Posterior cingulate gyrus (tissue), 11 donors: ENCODE data around the gene ATXN7L2.

Experiments
- DNase-seq, 10 donors: peaks; one replicate each; pipeline versions ENCODE4 v3.0.0 to v3.0.0-alpha.2; 2020 to 2021; ENCODE audit warnings: mixed read lengths in 3 of 10
- intact Hi-C: fragments of 100-400 bp; cut with DNase I; formaldehyde crosslinking; loops from one replicate; pipeline ENCODE4 v1.15.1; 2023

ATXN7L2 gene

GRCh38 chr1:109493805-109494539 lies 10.3 kb downstream of the ATXN7L2 start, which contains the start of gene CYB561D1:
Gene CYB561D1 (plus strand): TSS chr1:109494094. CDS start chr1:109494140, 46 bp downstream.
- DNase-seq = peak; percentile 75 to 98 (median 86)
- intact Hi-C loops = no loop called here

- peak in 1 of 10 donors; percentile 53 for DNase-seq
- intact Hi-C loops = no loop called here
Measured at GRCh38 chr1:109495738-109496137, 12.0 kb downstream of the ATXN7L2 start.

GRCh38 chr1:109497449-109498160 lies 13.9 kb downstream of the ATXN7L2 start:
- DNase-seq = peak in 1 of 10 donors; percentile 84
- intact Hi-C loops = no loop called here

GRCh38 chr1:109498161-109498801 lies 14.6 kb downstream of the ATXN7L2 start:
- intact Hi-C loops = no loop called here
- DNase-seq = peak in 6 of 10 donors; percentile 43 to 90 (median 70)

- intact Hi-C loops = no loop called here
- DNase-seq = peak in 2 of 10 donors; percentile 82 to 88
Measured at GRCh38 chr1:109499081-109499480, 15.4 kb downstream of the ATXN7L2 start.

- DNase-seq = peak in 2 of 10 donors; percentile 29 to 88
- intact Hi-C loops = no loop called here
Measured at GRCh38 chr1:109499661-109500536, 16.2 kb downstream of the ATXN7L2 start.

- DNase-seq = peak in 1 of 10 donors; percentile 61
- intact Hi-C loops = no loop called here
Measured at GRCh38 chr1:109500941-109501381, 17.3 kb downstream of the ATXN7L2 start.

- DNase-seq = peak in 1 of 10 donors; percentile 77
- intact Hi-C loops = no loop called here
Measured at GRCh38 chr1:109501644-109502363, 18.1 kb downstream of the ATXN7L2 start.

GRCh38 chr1:109502364-109502851 lies 18.7 kb downstream of the ATXN7L2 start:
- peak in 1 of 10 donors; percentile 20 for DNase-seq
- intact Hi-C loops = no loop called here

GRCh38 chr1:109503935-109504334 lies 20.2 kb downstream of the ATXN7L2 start:
- intact Hi-C loops = no loop called here
- DNase-seq = no peak

- intact Hi-C loops = no loop called here
- DNase-seq = no peak
Measured at GRCh38 chr1:109504974-109505373, 21.3 kb downstream of the ATXN7L2 start.

- intact Hi-C loops = no loop called here
- DNase-seq = peak in 1 of 10 donors; percentile 84
Measured at GRCh38 chr1:109508001-109508872, 24.5 kb downstream of the ATXN7L2 start.

- intact Hi-C loops = no loop called here
- DNase-seq = no peak
Measured at GRCh38 chr1:109508873-109509175, 25.1 kb downstream of the ATXN7L2 start.

GRCh38 chr1:109509176-109510134 lies 25.8 kb downstream of the ATXN7L2 start, which contains the start of gene AMIGO1:
Gene AMIGO1 (minus strand): TSS chr1:109509727. CDS start chr1:109508912, 815 bp downstream.
- DNase-seq = peak in 6 of 10 donors; percentile 37 to 92 (median 72)
- intact Hi-C loops = no loop called here

- DNase-seq = no peak
- intact Hi-C loops = no loop called here
Measured at GRCh38 chr1:109513110-109513710, 29.5 kb downstream of the ATXN7L2 start.

GRCh38 chr1:109514846-109515245 lies 31.1 kb downstream of the ATXN7L2 start:
- intact Hi-C loops = no loop called here
- no peak for DNase-seq

- intact Hi-C loops = no loop called here
- no peak for DNase-seq
Measured at GRCh38 chr1:109516872-109517271, 33.2 kb downstream of the ATXN7L2 start.
